GM18502 (cell line): Measurements from ENCODE around the gene NHEJ1.
A peak's percentile ranks its signal among the peaks of the same experiment; 100 is the strongest.
"Not testable (repeated sequence)": the region's sequence is repeated elsewhere in the genome, so short reads cannot be mapped to it uniquely, and the experiment has no call there.

Source experiments
- ATAC-seq: cut with Tn5 transposase; IDR thresholded peaks from one replicate; pipeline ENCODE4 v1.9.1; 2021; ENCODE audit warnings: mild to moderate bottlenecking; ENCODE audit not compliant: unreplicated experiment, poor library complexity

Gene NHEJ1, protein sequence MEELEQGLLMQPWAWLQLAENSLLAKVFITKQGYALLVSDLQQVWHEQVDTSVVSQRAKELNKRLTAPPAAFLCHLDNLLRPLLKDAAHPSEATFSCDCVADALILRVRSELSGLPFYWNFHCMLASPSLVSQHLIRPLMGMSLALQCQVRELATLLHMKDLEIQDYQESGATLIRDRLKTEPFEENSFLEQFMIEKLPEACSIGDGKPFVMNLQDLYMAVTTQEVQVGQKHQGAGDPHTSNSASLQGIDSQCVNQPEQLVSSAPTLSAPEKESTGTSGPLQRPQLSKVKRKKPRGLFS

DNA sequence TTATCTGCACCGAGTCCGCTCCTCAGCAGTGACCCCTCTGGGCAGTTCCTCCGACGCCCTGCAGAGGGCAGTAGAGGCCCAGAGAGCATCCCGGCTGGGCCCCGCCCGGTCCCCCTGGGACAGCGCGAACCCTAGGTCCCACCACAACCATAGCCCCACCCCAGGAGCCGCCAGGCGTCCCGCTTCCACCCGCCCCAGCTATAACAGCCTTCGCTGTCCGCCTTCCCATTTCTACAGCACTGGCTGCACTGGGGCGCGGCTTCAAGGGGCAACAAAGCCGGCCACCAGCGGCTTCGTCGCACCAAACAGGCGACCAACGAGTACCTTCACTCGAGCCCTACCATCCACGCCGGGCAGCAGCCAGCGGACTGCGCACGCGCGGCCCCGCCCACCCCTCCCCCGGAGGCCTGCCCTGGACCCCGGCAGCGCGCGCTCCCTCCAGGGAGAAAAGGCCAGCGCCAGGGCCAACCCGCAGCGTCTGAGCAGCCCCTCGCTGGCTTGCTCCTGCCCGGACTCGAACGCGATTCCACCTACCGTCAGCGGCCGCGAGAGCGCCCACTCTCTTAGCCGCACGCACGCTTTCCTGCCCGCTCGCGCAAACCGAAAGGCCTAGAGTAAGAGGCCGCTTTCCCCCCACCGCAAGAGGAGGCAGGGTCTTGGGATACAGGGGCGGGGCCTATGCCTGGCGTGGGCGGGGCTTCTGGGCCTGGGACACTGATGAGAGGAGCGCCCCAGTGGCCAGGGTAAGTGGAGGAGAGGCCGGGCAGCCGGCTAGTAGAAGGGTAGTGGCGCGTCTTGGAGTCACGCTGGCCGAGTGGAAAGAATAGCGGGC lies at the start of gene NHEJ1:
NHEJ1 (minus strand) TSS at position 630 of the 832 bp plus-strand sequence. CDS start 2,453 bp downstream, outside the sequence.
- peak; percentile 86 for ATAC-seq

DNA sequence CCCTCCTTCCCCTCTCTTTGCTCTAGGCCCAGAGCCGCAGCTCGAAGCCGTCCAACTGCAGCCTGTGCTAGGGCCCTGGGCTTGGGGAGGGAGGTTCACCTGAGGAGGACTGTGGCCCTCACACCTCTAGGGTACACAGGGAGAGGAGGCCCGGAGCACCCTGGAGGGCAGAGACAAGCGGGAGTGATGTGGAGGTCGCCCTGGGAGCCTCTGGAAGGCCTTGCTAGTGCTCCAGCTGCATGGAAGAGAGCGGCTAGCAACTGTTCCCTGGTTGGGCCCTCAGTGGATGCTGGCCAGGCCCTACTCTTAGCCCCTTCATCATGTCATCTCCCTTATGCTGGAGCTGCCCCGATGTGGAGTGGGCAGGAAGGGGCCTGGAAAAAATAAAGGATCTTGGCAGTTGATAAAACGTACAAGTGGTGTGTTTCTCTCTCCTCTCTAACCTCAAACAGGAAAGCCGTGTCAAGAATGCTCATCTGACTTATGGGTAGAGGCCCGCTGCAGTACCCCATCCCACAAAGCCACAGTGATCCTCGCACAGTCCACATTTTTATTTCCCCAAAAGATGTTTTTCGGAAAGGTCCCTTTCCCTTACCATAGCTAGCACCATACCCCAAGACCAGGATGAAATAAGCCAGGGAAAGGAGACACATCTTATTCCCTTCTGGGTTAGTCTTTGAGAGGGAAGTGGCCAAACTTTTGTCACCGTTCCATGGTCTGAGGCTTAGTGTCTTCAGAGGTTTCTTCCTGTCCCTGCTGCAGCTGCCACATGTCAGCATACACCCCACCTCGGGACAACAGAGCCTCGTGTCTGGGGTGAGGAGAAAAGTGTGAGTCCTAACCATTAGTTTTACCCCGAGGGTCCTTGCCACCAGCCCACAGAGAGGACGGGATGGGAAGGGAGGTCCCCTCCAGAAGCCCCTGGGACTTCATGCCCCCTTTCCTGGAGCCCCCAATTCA lies 48.9 kb upstream of the NHEJ1 start:
- no peak for ATAC-seq

DNA sequence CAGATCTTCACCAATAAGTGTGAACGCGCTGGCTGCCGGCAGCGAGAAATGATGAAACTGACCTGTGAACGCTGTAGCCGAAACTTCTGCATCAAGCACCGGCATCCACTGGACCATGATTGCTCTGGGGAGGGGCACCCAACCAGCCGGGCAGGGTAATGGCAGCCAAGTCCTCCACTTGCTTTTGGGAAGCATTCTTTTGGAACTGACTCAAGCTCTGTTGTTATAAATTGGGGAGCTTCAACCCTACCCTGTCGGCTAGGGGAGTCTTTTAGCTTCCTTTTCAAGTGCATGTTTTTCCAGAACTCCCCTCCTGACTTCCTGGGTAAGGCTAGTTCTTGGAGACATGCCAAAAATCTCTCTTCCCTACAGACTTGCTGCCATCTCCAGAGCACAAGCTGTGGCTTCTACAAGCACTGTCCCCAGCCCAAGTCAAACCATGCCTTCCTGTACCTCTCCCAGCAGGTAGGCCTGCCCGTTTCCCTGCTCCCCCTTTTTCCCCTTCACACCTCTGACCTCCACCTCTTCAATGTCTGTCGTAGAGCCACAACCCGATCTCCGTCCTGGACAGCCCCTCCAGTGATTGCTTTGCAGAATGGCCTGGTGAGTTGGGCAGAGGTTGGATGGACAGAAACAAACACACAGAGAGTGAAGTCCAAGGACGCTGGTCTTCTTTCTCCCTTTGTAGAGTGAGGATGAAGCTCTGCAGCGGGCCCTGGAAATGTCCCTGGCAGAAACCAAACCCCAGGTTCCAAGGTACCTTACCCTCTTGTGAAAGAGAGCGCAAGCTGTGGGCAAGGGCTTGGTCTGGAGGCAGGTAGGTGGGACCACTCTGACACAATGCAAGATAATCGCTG lies 47.5 kb upstream of the NHEJ1 start:
- no peak for ATAC-seq

DNA sequence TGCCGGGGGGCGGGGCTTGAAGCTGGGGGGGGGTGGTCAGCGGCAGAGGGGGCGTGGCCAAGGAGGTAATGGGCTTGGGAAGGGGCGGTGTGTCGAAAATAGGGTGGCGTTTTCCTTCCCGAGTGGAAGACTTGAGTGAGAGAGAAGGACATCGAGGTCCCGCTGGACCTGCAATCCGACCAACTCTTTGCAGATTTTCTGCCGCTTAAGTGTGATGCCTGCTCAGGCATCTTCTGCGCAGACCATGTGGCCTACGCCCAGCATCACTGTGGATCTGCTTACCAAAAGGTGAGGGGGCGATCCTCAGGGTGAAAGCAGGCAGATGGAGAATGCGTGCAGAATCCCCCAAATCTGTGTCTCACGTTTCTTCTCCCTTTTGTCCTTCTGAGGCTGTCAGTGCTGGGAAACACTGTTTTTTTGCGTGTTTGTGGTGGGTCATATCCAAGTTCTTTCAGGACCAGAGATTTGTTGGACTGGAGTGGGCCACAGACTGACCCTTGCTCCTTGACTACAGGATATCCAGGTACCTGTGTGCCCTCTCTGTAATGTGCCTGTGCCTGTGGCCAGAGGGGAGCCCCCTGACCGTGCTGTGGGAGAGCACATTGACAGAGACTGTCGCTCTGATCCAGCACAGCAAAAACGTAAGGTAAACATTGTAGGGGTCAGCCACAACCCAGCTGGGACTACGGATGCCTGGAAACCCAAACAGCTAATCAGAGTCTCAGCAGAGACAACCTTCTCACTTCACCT lies 46.7 kb upstream of the NHEJ1 start:
- peak; percentile 1 for ATAC-seq

DNA sequence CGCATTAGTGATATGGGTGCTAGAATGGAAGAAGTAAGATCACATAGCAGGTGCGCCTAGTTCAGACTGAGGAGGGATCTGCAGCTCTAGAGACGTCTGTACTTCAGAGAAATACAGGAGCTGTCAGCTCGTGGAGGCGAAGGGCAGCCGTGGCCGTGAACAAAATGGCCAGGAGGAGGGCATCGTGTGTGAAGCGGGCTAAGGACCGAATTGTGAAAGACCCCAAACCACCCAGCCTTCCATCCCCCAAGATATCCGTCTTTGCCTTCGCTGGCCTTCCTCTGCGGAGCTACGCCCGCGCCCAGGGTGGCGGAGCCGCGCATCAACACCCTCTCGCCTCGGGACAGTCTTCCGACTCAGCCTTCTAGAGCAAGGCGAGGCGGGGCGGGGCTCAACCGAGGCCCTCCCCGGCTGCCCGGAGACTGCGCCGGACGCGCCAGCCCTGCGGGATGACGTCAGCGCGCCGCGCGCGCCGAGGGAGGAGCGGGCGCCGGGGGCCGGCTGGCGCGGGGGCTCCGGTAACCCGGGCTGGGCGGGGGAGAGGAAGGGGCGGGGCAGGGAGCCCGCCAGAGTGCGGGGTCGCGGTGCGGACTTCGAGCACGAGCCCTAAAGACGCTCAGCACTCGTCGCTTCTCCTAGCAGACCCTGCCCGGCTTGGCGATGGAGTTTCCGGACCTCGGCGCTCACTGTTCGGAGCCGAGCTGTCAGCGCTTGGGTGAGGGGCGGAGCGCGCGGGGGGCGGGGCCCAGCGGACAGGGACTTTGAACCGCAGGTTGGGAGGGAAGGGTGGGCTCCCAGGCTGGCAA lies 45.9 kb upstream of the NHEJ1 start, which contains the start of gene ZFAND2B:
ZFAND2B (plus strand) TSS at position 455 of the 806 bp plus-strand sequence; CDS start at position 661, 206 bp downstream.
- peak; percentile 96 for ATAC-seq

DNA sequence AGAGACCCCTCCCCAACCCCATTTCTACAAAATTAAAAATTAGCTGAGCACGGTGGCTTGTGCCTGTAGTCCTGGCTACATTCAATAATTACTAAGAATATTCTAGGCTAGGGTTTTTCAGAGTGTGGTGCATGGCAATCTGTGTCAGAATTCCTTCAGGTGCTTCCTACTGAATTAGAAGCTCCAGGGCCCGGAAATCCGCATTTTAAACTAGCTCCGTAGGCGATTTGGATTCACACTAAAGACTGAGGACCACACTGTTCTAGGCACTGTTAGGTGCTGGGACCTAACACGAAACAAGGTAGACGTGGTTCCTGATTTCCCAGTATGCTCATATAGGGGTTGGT lies 45.3 kb upstream of the NHEJ1 start:
- no peak for ATAC-seq

DNA sequence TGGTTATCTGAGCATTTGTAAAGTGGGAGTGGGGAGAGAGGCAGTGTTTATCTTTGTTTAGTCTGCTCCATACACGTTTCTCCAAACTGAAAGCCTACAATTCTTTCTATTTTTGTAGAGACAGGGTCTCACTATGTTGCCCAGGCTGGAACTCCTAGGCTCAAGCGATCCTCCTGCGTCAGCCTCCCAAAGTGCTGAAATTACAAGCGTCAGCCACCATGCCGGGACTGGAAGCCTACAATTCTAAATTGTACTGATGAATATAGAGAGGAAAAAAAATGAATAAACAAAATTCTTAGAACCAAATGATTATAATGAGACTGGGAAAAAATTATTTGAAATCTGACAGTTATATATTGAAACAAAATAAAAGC lies 44.5 kb upstream of the NHEJ1 start:
- ATAC-seq = no peak

DNA sequence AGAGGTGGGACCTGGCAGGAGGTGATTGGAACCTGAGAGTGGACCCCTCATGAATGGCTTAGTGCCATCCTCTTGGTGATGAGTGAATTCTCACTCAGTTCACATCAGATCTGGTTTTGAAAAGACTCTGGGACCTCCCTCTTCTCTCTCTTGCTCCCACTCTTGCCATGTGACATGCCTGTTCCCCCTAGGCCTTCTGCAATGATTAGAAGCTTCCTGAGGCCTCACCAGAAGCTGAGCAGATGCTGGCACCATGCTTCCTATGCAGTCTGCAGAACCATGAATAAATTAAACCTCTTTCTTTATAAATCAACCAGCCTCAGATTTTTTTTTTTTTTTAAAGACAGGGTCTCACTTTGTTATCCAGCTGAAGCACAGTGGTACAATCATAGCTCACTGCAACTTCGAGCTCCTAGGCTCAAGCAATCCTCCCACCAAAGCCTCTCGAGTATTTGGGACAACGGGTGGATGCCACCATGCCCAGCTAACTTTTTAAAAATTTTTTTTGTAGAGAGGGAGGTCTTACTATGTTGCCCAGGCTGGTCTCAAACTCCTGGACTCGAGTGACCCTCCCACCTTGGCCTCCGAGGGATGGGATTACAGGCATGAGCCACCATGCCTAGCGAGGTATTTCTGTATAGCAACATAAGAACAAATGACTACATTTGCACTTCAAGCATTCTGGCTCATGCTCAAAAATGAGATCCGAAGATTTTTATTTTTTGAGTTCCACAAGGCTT lies 44.0 kb upstream of the NHEJ1 start:
- no peak for ATAC-seq

DNA sequence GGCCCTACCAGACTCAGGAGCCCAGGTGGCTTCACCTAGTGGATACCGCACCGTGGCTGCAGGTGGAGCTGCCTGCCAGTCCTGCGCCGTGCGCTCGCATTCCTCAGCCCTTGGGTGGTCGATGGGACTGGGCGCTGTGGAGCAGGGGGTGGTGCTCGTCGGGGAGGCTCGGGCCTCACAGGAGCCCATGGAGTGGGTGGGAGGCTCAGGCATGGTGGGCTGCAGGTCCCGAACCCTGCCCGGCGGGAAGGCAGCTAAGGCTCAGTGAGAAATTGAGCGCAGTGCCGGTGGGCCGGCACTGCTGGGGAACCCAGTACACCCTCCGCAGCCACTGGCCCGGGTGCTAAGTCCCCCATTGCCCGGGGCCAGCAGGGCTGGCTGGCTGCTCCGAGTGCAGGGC lies 40.7 kb upstream of the NHEJ1 start:
- ATAC-seq = not testable (repeated sequence)

DNA sequence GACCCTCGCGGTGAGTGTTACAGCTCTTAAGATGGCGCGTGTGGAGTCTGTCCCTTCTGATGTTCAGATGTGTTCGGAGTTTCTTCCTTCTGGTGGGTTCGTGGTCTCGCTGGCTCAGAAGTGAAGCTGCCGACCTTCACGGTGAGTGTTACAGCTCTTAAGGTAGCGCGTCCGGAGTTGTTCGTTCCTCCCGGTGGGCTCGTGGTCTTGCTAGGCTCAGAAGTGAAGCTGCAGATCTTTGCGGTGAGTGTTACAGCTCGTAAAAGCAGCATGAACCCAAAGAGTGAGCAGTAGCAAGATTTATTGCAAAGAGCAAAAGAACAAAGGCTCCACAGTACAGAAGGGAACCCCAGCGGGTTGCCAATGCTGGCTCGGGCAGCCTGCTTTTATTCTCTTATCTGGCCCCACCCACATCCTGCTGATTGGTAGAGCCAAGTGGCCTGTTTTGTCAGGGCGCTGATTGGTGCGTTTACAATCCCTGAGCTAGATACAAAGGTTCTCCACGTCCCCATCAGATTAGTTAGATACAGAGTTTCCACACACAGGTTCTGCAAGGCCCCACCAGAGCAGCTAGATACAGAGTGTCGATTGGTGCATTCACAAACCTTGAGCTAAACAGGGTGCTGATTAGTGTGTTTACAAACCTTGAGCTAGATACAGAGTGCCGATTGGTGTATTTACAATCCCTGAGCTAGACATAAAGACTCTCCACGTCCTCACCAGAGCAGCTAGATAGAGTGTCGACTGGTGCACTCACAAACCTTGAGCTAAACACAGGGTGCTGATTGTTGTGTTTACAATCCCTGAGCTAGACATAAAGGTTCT lies 40.1 kb upstream of the NHEJ1 start:
- not testable (repeated sequence) for ATAC-seq

DNA sequence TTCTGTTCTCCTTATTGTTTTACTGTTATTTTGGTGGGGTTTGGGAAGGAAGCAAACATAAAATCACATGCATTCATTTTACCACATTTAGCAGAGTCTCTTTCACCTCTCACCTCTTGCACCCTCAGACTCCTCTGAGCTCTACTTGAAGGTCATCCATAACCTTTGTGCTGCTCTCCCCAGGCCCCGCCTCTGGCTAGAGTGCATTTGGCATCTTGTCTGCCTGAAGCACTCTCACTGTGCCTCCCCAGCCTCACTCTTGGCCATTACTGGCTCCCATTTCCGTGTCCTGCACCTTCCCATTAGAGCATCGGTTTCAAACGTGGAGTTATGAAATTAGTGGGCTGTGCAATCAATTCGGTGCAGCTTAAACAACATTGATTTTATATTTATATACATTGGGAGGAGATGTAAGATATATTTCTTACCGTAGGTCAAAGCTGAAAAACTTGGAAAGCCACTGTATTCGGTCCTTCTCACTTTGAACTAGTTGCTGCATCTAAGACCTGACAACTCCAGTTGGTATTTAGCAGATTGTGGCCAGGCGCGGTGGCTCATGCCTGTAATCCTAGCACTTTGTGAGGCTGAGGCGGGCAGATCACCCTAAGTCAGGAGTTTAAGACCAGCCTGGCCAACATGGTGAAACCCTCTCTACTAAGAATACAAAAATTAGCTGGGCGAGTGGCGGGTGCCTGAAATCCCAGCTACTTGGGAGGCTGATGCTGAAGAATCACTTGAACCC lies 39.0 kb upstream of the NHEJ1 start:
- no peak for ATAC-seq

DNA sequence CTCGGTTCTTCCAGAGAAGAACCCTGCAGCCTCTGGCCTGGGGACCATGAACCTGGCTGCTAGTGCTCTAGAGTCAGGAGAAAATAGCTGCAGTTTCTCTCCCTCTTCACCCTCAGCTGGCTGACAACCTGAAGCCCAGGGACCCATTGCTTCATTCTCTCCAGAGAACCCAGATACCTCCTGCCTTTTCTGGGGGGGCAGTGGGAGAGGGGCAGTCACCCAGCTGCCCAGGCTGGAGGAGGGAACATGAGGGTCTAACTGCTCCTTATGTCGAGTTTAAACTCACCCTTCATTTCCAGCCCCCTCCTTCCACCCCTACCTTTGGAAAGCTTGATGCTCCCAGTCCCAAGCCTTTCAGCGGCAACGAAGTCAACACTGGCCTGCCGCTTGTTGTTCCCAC lies 38.4 kb upstream of the NHEJ1 start:
- no peak for ATAC-seq

DNA sequence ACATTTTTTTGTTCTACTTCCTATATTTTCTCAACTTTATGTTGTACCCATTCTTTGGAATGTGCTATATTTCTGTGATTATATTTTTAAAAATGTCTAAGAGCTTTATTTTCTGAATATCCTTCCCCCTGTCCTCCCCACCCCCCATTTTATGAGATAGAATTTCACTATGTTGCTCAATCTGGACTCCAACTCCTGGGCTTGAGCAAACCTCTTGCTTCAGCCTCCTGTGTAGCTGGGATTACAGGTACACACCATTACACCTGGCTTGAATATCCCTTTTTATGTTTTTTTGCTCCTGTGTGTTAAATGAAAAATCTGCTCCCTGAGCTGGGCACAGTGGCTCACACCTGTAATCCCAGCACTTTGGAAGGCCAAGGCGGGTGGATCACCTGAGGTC lies 36.8 kb upstream of the NHEJ1 start:
- no peak for ATAC-seq

DNA sequence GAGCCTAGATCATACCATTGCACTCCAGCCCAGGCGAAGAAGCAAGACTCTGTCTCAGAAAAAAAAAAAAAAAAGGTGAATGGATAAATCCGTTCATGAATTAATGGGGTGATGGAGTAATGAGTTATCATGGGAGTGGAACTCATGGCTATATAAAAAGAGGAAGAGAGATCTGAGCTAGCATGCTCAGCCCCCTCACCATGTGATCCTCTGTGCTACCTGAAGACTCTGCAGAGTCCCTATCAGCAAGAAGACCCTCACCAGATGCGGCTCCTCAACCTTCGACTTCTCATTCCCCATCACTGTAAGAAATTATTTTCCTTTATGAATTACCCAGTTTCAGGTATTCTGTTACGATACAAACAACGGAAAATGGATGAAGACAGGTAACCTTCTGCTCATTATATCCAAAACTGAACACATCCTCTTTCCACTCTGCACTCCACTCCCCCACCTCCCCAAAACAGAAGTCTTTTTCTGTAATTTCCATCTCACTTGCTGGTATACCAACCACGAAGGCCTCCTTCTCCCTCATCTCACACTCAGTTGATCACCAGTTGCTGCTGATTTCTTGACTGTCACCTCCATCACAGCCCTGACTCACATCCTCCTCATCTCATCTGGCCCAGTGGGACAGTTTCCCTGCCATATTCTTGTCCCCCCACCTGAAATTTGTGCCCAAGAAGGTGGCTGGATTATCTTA lies 26.3 kb upstream of the NHEJ1 start:
- no peak for ATAC-seq

DNA sequence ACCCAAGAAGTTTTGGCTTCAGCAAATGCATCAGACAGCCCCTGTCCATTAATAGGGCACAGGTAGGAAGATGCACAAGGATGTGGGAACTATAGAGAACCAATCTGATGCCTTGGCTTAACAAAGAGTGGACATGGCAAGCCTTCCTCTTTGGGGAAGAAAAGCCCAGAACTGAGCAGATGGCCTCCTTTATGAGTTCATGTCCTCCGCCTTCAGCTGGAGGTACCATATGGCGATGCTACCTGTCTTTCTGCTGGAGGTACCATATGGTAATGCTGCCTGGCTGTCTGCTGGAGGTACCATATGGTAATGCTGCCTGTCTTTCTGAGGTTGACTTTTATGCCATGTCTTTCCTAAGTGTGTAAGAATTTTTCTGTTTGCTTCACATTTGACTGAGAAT lies 23.5 kb upstream of the NHEJ1 start:
- ATAC-seq = no peak
